Endothelial cell of umbilical vein (primary cell): ENCODE results near the gene SCN4A. TPM values are rescaled to one million over a fixed set of nuclear protein-coding genes. Genes with fewer than 3 reads are reported as not detected.

Experiments used
- BruUV-seq: library from RNA; stranded (reverse); fragments of 400-500 nt; replicated peaks from 2 replicates; lab custom pipeline; 2021; lab: Mats Ljungman, UMichigan
- CTCF ChIA-PET: fragments of 300-600, 350-600 bp; sonication (Branson Sonifier 250); formaldehyde crosslinking; loops from one replicate; lab custom pipeline; 2021; ENCODE audit warnings: antibody characterized with exemption, inconsistent platforms; lab: Charles Lee
- POLR2A ChIA-PET: fragments of 300-600, 350-600 bp; sonication (Branson Sonifier 250); formaldehyde crosslinking; loops from one replicate; lab custom pipeline; 2021; ENCODE audit warnings: antibody characterized with exemption, inconsistent platforms; lab: Charles Lee
- DNase-seq: peaks from one replicate; pipeline ENCODE4 v3.0.0-alpha.2; 2011; ENCODE audit warnings: low read depth, low spot score
- FAIRE-seq: peaks from 2 replicates; lab custom pipeline; 2011; peaks lifted over from hg19 to GRCh38; lab: Jason Lieb, UNC
- H2AFZ ChIP-seq: 2 replicates; pipeline ENCODE4 v1.6.0; 2012; ENCODE audit warnings: low read depth, low read length, control low read depth, inconsistent platforms
- H3K27ac ChIP-seq: 2 replicates; pipeline ENCODE4 v1.5.1; 2011; ENCODE audit warnings: low read depth, mild to moderate bottlenecking, control low read depth, low read length, moderate library complexity; ENCODE audit not compliant: insufficient read depth
- H3K27me3 ChIP-seq, 2 experiments: 2 replicates each; pipeline versions ENCODE4 v1.6.0 to v1.6.1; 2011; ENCODE audit warnings: low read length in 2 of 2, mixed read lengths in 1 of 2; ENCODE audit not compliant: control insufficient read depth in 2 of 2, insufficient read depth in 2 of 2
- H3K36me3 ChIP-seq, 2 experiments: 2 replicates in 1 of 2; 3 replicates in 1 of 2; pipeline ENCODE4 v1.5.1; 2011; ENCODE audit warnings: low read length in 2 of 2, mild to moderate bottlenecking in 1 of 2, moderate library complexity in 1 of 2; ENCODE audit not compliant: control insufficient read depth in 2 of 2, insufficient read depth in 2 of 2; ENCODE audit errors: extremely low read depth in 1 of 2
- H3K4me1 ChIP-seq: 3 replicates; pipeline ENCODE4 v1.5.1; 2011; ENCODE audit warnings: mild to moderate bottlenecking, low read length; ENCODE audit not compliant: control insufficient read depth, insufficient read depth; ENCODE audit errors: extremely low read depth
- H3K4me2 ChIP-seq: 2 replicates; pipeline ENCODE4 v1.6.1; 2011; ENCODE audit warnings: low read length, control low read depth, mixed read lengths; ENCODE audit not compliant: insufficient read depth
- H3K4me3 ChIP-seq, 3 experiments: fragments of 200-600 bp in 1 of 3; sonication (generic), shearing (Covaris generic) in 1 of 3; replicated peaks in 1 of 3; 2 replicates each; pipeline ENCODE4 v1.5.1; 2011 to 2016; ENCODE audit warnings: control low read depth in 3 of 3, low read length in 3 of 3, mild to moderate bottlenecking in 2 of 3, inconsistent platforms in 1 of 3, low read depth in 1 of 3, moderate library complexity in 1 of 3; ENCODE audit not compliant: insufficient read depth in 1 of 3
- H3K79me2 ChIP-seq: 2 replicates; pipeline ENCODE4 v1.6.0; 2012; ENCODE audit warnings: low read length, inconsistent platforms; ENCODE audit not compliant: control insufficient read depth, insufficient read depth
- H3K9ac ChIP-seq: replicated peaks from 2 replicates; pipeline ENCODE3; 2011; ENCODE audit warnings: low read length, control low read depth; ENCODE audit not compliant: insufficient read depth; ENCODE audit errors: extremely low read depth
- H3K9me1 ChIP-seq: replicated peaks from 3 replicates; pipeline ENCODE4 v1.6.0; 2011; ENCODE audit warnings: mild to moderate bottlenecking, low read length; ENCODE audit not compliant: control insufficient read depth, insufficient read depth; ENCODE audit errors: extremely low read depth
- H3K9me3 ChIP-seq: replicated peaks from 2 replicates; pipeline ENCODE4 v1.5.1; 2012; ENCODE audit warnings: low read length, inconsistent platforms; ENCODE audit not compliant: control insufficient read depth, insufficient read depth
- H4K20me1 ChIP-seq: replicated peaks from 2 replicates; pipeline ENCODE3; 2011; ENCODE audit warnings: mild to moderate bottlenecking, low read length; ENCODE audit not compliant: control insufficient read depth, insufficient read depth; ENCODE audit errors: extremely low read depth
- CTCF ChIP-seq, 2 donors: IDR thresholded peaks; 1 replicate in 1 of 2; 2 replicates in 1 of 2; pipeline ENCODE4 v1.5.1; 2011; ENCODE audit warnings: low read length in 2 of 2, mild to moderate bottlenecking in 2 of 2, moderate library complexity in 2 of 2, control low read depth in 1 of 2, inconsistent platforms in 1 of 2, low read depth in 1 of 2; ENCODE audit not compliant: insufficient read depth in 1 of 2; ENCODE audit errors: extremely low read depth in 1 of 2
- EZH2 ChIP-seq: IDR thresholded peaks from 2 replicates; pipeline ENCODE4 v1.6.1; 2012; ENCODE audit warnings: borderline replicate concordance, low read depth, mild to moderate bottlenecking, moderate library complexity, low read length, inconsistent platforms; ENCODE audit not compliant: severe bottlenecking
- FOS ChIP-seq: IDR thresholded peaks from 2 replicates; pipeline ENCODE4 v1.6.1; 2011; ENCODE audit warnings: mild to moderate bottlenecking, low read length, moderate library complexity, borderline replicate concordance; ENCODE audit not compliant: insufficient read depth
- GATA2 ChIP-seq: IDR thresholded peaks from 2 replicates; pipeline ENCODE4 v1.7.0; 2011; ENCODE audit warnings: low read depth, mild to moderate bottlenecking, moderate library complexity, mixed read lengths, low read length; ENCODE audit not compliant: insufficient read length, insufficient read depth
- JUN ChIP-seq: IDR thresholded peaks from 2 replicates; pipeline ENCODE4 v1.6.1; 2011; ENCODE audit warnings: borderline replicate concordance, low read depth; ENCODE audit not compliant: insufficient read length, insufficient read depth
- MAX ChIP-seq: IDR thresholded peaks from 2 replicates; pipeline ENCODE4 v1.6.1; 2011; ENCODE audit not compliant: insufficient read depth, insufficient read length
- MYC ChIP-seq: IDR thresholded peaks from one replicate; pipeline ENCODE4 v1.6.1; 2011; ENCODE audit warnings: mild to moderate bottlenecking, low read depth, low read length
- POLR2A ChIP-seq: IDR thresholded peaks from 2 replicates; pipeline ENCODE4 v1.6.1; 2012; ENCODE audit warnings: low read depth, mild to moderate bottlenecking, control low read depth, low read length
- POLR2AphosphoS5 ChIP-seq: IDR thresholded peaks from 2 replicates; pipeline ENCODE4 v1.6.1; 2012; ENCODE audit warnings: low read depth, mild to moderate bottlenecking, control low read depth, low read length, moderate library complexity; ENCODE audit not compliant: insufficient read depth
- dilution Hi-C: fragments of 300-500 bp; cut with MboI; formaldehyde crosslinking; loops from one replicate; pipeline ENCODE4 v1.15.0; 2019; ENCODE audit warnings: low sequenced_read_pairs; ENCODE audit not compliant: extremely low pct_ligation_motif_present
- intact Hi-C: fragments of 100-400 bp; cut with micrococcal nuclease; formaldehyde crosslinking; loops from one replicate; pipeline ENCODE4 v1.10.0; 2022
- polyA plus RNA-seq, 4 experiments: library from polyadenylated mRNA; depleted of rRNA in 3 of 4; stranded (reverse) in 3 of 4; unstranded in 1 of 4; fragments of >200 nt; gene quantifications; 2 replicates each; pipeline versions ENCODE4 v1.2.1 to v1.2.3, GENCODE V29; 2011 to 2012; ENCODE audit warnings: missing spikeins in 1 of 4
- total RNA-seq: library from RNA; stranded (reverse); gene quantifications from 2 replicates; pipeline ENCODE4 v1.2.3, GENCODE V29; 2021

The SCN4A gene
- total and polyA plus RNA-seq, 2 donors (not counting 3 experiments of a cell fraction or from before 2014, with no cell fraction given): 0.01 to 0.40 TPM

GRCh38 chr17:63973930-63974593 lies 1.3 kb upstream of the SCN4A start:
- no peaks in the 10 kb centered on the region for H3K27me3 ChIP-seq
- no peak overlapping the region for H3K4me3 ChIP-seq
- H3K4me1 ChIP-seq: peaks cover 13% of the 10 kb centered on the region
- peak overlapping the region; percentile 33 for H3K4me2 ChIP-seq
- no peak overlapping the region for H3K27ac ChIP-seq
- no peaks in the 10 kb centered on the region for H3K9me1 ChIP-seq
- H3K79me2 ChIP-seq: no peaks in the 10 kb centered on the region
- no peak overlapping the region for H2AFZ ChIP-seq
- TF ChIP-seq FOS (no peak), EZH2 (no peak), GATA2 (no peak), JUN (no peak), CTCF (IDR thresholded peaks at IDR 0.05; ENCODE audit: extremely low read depth in 1 of 2, insufficient read depth in 1 of 2, low read depth in 1 of 2, low read length in 2 of 2) (no peak), POLR2A (no peak), MYC (no peak), POLR2AphosphoS5 (no peak), MAX (no peak)
- no peaks in the 10 kb centered on the region for H4K20me1 ChIP-seq
- no peak for FAIRE-seq
- no peaks in the 10 kb centered on the region for H3K36me3 ChIP-seq
- intact Hi-C loops: no loop called here
- CTCF ChIA-PET: interaction anchor here (0.8 to 4.8 kb wide), 5 partner anchors 10 to 160 kb away, joined by 3 to 27 read pairs (median 4); no protein-coding TSS in a partner anchor
- POLR2A ChIA-PET: no interaction called here
- BruUV-seq: no TSS peak
- dilution Hi-C loops: no loop called here
- no peak overlapping the region for H3K9ac ChIP-seq
- H3K9me3 ChIP-seq: no peaks in the 10 kb centered on the region
- DNase-seq: no peak
